ENCODE data around the gene AQP2.

The AQP2 gene, protein sequence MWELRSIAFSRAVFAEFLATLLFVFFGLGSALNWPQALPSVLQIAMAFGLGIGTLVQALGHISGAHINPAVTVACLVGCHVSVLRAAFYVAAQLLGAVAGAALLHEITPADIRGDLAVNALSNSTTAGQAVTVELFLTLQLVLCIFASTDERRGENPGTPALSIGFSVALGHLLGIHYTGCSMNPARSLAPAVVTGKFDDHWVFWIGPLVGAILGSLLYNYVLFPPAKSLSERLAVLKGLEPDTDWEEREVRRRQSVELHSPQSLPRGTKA

DNA sequence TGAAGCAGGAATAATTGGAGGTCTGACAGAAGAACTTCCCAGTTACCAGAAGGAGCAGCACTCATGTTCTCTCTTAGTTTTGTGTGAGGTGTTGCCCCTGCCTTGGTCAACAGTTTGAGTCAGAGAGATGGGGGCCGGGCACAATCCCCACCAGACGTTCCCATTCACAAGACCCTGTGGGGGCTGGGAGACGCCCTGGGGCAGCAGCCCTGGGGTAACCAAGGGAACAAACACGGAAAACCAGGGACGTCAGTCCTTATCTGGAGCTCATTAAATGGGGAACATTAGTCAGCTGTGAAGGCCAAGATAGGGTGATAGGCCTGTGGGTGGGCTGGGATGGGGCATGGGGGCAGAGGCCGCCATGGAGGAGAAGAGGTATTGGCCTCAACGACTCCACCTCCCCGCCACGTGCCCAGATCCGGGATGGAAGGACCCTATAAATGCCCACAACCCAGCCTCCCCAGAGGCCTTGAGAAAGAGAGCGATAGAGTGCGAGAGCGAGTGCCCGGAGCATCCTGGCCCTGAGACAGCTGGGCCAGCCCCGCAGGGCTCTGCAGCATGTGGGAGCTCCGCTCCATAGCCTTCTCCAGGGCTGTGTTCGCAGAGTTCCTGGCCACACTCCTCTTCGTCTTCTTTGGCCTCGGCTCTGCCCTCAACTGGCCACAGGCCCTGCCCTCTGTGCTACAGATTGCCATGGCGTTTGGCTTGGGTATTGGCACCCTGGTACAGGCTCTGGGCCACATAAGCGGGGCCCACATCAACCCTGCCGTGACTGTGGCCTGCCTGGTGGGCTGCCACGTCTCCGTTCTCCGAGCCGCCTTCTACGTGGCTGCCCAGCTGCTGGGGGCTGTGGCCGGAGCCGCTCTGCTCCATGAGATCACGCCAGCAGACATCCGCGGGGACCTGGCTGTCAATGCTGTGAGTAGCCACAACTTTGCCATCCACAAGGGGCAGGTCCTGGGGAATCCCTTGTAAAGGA is at the start of gene AQP2:
Gene AQP2, plus strand, starts transcription at position 465 of the 979 bp plus-strand sequence. Its CDS starts 94 bp downstream, at position 559.
- DNase-seq = no peak

- DNase-seq = no peak
Measured at GRCh38 chr12:49901026-49901425, 49.5 kb upstream of the AQP2 start.

GRCh38 chr12:49901986-49902385 is 48.6 kb upstream of the AQP2 start:
- no peak for DNase-seq

DNA sequence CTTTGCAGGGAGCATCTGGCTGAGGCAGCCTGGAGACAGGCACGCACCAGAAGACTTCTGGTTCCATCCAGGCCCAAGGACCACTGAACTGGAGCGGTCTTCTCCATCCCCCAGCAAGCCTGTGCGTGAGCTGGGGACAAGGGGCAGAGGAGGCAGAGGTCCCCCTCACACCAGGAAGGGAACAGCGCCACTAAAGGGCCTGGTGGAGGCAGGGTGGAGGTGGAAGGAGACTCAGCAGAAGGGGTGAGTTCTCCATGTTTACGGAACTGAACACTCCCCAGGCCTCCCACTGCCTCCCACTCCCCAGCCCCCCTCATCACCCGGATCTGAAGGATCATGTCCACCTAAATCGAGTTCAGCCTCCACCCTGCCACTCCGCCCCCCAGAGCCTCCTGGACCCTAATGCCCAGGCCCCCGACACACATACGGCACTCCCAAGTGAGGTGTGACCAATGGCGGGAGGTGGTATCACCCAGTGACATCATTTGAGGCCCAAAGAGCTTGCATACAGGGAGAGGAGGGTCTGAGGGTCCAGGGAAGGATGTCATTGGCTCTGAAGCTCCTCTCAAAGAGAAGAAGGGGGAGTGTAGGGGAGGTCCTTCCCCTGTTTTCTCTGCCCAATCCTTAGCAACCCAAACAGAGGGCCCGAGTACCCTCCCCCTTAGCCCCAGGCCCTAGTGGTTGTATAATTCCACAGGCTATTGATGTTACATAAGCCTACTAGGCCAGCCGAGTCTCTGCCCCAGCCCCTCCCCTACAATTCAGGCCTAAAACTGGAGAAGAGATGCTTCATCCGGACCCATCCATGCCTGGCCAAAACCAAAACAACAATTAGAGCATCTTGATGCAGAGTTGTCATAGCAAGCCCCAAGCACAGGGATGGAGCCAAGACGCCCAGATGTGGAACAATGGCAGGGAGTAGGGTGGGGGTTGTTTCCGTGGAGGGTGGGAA is 47.9 kb upstream of the AQP2 start:
- DNase-seq = no peak

DNA sequence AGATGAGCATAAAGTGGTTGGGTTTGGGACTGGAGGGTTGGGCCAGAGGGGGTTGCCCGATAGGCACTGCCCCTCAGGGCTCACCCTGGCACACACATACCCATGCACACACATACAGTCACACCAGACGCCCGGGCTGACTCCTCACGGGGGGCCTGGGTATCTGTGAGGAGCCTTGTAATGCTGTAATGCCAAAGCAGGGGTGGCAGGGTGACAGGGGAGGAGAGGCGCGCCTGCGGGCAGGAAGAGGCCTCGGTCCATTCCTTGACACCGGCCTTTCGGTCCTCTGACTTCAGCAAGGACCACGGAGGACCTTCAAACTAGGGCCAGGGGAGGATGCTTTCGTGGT is 47.2 kb upstream of the AQP2 start:
- DNase-seq = no peak

- no peak for DNase-seq
Measured at GRCh38 chr12:49903700-49904423, 46.7 kb upstream of the AQP2 start, which contains the start of gene FAIM2. FAIM2 (minus strand) TSS chr12:49903900; CDS start chr12:49903792, 108 bp downstream.

GRCh38 chr12:49904601-49905000 is 45.9 kb upstream of the AQP2 start:
- no peak for DNase-seq

- DNase-seq = no peak
Measured at GRCh38 chr12:49905718-49906314, 44.7 kb upstream of the AQP2 start.

DNA sequence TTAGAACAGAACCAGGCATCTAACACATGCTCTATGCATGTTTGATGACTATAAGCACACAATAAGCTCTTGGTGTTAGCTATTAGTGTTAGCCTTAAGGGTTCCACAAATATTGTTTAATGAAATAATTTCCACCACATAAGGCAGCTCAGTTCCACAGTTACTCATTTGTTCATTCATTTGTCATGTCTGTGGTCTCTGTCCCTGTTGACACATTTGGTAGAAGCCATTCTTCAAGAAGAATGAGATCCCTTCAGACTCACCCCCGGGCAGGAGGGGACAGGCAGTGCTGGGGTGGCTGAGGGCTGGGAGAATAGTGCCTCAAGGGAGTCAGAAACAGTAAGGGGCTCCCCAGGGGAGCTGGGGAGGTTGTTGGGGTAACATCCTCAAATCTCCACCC is 43.2 kb upstream of the AQP2 start:
- no peak for DNase-seq

DNA sequence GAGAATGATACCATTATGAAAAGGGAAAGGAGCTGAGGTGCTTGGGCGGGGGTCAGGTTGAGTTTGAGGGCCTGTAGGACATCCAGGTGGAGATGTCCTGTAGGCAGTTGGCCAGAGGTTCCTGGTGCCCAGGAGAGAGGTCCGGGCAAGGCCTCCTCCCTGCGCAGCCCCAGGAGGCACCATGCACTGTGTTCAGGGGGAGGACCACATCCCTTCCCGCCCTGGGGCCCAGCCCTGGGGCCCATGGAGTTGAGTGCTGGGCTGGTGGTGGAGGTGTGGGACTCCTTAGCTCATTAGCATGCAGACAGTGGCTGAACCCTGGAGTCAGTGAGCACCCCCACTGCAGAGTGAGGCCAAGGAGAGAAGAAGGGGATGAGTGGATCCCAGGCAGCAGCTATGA is 41.2 kb upstream of the AQP2 start:
- no peak for DNase-seq

- DNase-seq = no peak
Measured at GRCh38 chr12:49909826-49910225, 40.7 kb upstream of the AQP2 start.

DNA sequence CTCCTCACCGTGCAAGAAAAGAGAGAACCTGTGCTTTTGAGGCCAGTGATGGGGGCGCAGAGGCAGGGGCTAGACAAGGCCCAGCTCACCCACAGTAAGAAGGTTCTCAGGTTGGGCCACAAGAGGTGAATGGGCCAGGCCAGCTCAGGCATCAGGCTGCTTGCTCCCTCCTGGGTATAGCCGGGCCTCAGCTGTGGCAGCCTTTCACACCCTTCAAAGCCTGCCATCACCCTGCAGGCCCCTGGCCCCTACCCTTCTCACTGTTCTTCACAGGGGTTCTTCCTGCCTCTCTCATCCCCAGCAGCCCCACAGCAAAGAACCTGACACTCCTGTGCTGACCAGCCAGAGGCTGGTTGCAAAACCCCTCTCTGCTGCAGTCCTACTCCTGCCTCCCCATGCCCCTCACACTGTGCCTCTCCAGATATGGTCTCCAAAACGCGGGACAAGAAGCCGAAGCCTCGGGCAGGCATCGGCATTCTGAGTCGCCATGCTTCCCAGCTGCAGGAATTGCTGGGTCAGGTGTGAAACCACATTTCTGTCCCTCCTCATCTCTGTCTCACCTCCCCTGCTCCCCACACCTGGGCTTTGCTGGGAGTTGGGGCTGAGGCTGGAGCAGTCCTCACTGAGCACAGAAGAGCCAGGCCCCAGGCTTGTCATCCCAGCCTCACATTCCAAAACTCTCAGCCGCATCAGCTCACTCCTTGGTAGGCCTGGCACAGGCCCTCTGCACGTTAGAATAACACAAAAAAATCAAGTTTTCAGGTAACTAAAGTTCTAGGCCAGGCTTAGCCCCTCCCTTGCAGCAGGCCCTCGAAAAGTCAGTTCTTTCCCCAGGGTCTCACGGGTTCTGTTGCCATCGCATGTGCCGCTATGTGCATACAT is 40.0 kb upstream of the AQP2 start:
- no peak for DNase-seq

DNA sequence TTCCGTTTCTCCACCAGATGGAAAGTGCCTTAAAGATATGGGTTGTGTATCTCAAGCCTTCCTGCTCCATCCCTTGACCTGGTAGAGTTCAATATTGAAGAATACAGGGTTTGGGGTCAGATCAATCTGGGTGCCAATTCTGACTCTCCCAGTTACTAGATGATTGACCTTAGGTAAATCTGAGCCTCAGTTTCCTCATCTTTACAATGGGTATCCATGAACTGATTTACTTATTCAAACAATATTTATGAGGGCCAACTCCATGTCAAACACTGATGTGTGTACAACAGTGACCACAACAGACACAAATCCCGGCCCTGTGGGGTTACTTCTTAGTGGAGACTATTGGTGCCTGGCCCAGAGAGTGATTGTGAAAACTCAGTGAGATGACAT is 39.3 kb upstream of the AQP2 start:
- DNase-seq = no peak

DNA sequence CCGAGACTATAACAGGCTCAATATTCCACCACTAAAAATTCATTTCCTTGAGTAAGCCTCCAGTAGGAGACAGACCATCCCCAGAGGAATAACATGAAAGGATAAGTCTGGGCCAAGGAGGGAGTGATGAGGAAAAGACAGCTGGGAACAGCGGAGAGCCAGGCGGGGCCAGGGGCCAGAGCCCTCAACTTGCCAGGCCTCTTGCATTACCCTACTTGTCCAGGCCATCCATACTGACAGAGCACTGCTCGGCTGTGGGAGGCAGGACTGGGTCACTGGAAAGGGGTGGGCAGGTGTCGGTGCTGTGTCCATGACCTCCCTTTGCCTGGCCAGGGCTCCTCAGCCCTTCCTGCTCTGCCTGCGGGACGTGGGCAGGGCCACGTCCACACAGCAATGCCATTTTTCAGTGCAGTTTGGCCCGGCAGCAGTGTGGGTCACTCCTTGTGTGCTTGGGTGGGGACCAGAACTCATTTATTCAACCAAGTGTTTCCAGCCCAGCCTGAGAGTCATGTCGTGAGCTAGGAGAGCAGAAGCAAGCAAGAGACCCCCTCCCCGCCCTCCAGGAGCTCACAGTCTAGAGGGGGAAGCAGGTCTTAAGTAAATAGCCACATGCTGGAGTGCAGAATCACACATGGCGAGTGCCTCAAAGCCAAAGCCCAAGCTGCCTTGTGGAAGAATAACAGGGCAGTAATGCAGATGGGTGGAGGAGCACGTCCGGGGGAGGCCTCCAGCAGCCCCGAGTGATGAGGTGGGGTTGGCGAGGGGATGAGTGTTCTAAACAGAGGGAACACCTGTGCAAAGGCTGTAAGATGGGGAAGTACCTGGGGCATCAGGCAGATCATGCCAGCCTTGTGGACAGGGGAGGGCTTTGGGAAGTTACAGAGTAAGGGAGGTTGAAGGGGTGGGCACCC is 37.9 kb upstream of the AQP2 start:
- no peak for DNase-seq

GRCh38 chr12:49916129-49916919 is 34.2 kb upstream of the AQP2 start:
- no peak for DNase-seq

DNA sequence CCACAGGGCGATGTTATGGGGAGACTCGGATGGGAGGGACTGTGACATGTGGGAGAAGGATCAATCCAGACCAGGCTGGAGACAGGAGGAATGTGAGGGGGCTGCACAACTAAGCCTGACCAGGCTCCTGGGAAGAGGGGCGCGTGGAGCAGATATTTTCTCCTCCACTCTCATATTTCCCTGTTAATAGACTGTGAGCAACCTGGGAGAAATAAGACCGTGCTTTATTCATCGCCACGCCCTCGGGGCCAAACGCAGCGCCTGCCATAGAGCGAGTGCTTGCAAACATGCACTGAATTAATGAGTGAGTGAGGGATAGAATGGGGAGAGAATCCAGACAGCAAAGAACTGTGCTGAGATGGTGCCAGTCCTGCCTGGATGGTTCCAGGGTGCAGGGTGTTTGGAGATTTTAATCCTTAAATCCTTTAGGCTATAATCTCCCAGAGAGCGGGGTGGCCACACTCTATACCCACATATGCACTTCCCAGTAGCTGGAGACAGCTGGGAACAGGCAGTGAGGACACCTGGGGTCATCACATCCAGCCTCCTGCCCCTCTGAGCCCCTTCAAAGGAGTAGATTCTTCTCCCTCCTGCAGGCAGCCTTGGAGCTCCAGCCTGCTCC is 33.3 kb upstream of the AQP2 start:
- no peak for DNase-seq

DNA sequence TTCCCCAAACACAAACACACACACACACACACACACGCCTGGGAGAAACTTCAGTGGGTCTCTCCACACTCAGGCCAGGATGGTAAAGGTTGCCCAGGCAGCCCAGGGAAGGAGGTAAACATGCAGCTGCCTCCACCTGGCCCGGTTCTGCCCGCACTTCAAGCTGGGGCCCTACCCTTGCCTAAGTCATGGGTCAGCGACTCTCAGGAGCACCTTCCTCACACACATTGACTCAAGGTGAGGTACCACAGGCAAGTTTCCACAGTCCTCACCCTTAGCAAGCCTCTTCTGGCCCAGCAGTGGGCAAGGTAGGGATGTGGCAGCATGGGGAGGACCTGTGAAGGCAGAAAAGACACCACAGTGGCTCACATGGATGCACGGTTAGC is 32.8 kb upstream of the AQP2 start:
- DNase-seq = no peak

DNA sequence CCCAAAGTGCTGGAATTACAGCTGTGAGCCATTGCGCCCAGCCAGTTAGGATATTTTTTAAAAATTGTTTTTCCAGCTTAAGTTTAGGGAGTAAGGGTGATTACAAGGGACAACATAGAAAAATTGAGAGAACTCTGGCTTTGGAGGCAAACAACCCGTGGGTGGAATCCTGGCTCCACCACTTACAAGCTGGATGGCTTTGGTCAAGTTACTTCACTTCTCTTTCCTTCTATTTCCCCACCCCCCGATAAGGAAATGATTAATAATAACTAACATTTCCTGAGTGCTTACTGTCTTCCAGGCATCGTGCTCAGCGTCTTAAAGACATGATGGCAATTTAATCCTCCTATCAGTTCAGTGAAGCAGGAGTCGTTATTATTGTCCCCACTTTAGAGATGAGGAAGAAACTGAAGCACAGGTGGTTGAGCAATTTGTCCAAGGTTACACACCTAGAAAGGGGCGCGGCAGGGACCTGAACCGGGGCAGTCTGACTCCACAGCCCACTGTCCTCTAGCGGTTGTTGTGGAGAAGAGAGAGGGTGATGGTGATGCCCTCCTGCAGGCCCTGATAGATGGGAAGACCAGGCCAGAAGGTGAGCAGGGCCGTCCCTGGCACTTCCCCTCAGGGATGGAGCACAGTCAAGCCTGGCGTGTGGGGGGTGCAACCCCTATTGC is 30.2 kb upstream of the AQP2 start:
- DNase-seq = no peak
